DMS53 treated with DMSO at 0.1 percent for 48 hours (cell line): ENCODE data around the gene PROK1.

Experiments
- DNase-seq: peaks from one replicate; lab custom pipeline; 2025; ENCODE audit not compliant: unreplicated experiment; lab: John Stamatoyannopoulos, UW

The PROK1 gene

DNA sequence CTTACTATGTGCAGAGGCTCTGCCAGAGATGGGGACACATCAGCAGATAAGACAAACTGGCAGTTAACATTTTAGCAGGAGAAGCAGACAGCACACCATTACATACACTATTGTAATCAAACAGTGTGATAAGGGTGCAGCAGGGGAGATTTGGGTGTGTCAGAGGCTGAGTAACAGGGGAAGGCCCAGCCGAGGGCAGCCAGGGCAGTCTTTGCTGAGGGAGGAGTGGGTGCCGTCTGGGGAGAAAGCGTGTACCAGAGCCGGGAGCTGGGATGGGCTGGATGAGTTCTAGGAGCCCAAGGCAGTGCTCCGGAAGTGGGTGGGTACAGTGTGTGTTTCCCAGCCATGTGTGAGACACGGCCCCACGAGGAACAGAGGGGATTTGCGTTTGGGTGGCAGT is 36.8 kb downstream of the PROK1 start:
- DNase-seq = no peak

DNA sequence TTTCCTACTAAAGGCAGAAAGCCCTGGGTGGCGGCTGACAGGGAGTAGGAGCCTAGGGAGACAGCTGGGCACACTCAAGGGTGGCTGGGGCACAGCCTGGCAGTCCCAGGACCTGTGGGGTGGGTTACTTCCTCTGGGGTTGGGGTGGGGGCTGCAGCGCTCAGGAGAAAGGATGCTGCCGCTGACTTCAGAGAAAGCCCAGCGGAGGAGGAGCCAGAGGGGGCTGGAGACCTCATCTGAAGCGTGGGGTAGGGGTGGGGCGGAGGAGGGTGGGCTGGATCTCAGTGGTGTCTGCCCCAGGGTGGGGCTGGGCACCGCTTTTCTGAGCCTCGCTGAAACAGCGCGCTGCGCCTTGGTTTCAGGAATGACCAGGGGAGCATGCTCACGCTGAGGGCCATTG is 37.2 kb downstream of the PROK1 start:
- DNase-seq = no peak

DNA sequence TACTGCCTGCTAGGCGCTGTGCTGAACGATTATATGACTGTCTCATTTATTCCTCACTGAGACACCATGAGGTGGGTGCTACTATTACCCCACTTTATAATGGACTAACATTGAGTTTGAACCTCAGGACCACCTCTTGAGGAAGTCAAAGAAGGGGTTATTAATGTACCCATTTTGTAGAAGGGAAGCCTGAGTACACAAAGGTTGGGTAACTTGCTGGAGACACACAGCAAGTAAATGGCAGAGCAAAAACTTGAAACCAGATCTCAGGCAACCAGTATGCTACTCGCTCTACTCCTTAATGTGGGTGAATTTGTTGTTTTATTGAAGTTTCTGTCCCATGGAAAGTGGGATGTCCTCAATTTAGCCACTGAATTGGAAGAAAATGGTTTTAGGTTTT is 37.9 kb downstream of the PROK1 start:
- no peak for DNase-seq

DNA sequence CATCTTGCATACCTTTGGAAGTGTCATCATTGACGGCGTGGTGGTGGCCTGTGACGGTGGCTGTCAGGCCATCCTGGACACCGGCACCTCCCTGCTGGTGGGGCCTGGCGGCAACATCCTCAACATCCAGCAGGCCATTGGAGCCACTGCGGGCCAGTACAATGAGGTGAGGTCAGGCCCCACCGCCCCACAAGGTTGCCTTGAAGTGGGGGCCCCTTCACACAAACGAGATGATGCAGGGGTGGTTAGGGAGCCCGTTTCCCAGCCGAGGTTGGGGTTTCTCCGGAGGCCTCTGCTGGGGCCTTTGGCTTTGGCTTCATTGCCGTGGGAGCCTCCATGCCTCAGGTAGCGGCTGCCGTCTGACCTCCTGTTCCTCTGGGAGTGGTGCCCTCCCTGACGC is 38.5 kb downstream of the PROK1 start:
- DNase-seq = no peak

DNA sequence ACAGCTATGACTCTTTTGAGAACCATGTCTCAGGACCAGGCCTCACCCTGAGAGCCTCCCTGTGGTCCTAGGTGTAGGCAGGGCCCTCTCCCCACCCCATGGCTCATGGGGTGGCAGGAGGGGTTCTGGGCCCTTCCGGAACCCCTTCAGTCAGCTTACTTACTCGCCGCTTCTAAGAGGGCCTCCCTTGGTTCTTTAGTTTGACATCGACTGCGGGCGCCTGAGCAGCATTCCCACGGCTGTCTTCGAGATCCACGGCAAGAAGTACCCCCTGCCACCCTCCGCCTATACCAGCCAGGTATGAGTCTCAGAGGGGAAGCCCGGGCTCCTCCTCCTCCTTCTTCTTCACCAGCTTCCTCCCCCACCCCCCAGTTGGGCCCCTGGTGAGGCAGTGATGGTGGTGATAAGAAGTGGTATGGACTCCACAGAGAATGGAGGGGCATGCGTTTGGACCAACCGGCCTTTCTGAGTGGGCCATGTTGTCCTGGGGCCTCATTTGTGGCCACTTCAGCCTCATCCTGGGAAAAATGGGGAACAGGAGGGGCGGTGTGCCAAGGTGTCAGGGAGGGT is 39.1 kb downstream of the PROK1 start:
- DNase-seq = no peak

DNA sequence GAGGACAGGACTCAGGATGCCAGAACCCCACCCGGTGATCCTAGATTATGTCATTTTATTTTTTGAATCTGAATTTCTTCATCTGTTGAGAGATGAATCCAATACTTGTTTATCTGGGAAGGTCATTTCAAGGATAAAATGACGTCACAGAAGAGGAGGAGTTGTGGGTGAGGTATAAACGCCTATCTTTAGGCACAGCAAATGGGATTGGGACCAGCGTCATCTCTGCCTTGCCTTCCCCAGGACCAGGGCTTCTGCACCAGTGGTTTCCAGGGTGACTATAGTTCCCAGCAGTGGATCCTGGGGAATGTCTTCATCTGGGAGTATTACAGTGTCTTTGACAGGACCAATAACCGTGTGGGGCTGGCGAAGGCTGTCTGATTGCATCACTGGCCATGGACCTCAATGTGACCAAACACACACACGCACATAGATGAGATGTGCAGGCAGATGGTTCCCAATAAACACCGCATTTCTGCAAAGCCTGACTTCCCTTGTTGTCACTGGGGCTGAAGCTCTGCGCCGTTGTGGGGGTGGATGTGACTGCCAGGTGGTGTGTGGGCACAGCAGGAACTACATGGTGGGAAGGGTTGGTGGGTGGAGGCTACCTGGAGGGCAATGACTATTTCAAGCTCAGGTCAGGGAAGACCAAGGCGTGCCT is 40.0 kb downstream of the PROK1 start:
- DNase-seq = no peak

DNA sequence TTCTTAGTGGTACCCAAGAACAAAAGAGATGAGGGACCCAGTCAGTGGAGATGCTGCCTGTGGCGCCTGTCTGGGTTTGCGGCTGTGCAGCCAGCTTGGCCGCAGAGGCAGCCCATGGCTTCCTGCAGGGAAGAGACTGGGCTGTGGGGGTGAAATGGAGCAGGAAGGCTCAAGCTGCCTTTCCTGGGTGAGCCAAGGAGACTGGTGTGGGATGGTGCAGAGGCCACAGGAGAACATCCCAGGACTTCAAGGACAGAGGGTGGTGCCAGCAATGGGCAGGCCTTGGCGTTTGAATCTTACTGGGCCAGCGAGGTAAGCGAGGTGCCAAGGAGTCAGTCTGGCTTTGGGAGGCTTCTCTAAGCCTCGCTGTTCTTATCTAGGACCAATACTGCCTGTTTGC is 41.6 kb downstream of the PROK1 start:
- no peak for DNase-seq

DNA sequence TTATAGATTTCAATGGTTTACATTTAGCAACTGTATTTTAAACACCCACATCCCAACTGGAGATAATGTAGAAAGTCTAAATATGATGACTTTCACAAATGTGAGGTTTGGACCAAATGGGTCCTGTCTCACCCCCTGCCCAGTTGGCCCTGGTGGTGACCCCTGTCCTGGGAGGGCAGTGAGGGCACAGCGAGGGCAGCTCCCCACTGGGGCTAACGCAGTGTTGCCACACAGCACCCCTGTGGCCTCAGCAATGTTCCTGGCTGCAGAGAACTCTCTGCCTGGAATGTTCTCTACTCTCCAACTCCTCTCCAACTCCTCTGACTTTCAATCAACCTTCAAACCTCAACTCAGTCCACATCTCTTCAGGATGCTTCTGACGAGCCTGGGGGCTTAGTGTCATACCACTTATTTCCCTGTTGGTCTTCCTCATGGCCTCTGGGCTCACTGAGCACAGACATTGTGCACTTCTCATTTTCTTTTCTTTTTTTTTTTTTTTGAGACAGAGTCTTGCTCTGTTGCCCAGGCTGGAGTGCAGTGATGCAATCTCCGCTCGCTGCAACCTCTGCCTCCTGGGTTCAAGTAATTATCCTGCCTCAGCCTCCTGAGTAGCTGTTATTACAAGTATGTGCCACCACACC is 42.2 kb downstream of the PROK1 start:
- no peak for DNase-seq

DNA sequence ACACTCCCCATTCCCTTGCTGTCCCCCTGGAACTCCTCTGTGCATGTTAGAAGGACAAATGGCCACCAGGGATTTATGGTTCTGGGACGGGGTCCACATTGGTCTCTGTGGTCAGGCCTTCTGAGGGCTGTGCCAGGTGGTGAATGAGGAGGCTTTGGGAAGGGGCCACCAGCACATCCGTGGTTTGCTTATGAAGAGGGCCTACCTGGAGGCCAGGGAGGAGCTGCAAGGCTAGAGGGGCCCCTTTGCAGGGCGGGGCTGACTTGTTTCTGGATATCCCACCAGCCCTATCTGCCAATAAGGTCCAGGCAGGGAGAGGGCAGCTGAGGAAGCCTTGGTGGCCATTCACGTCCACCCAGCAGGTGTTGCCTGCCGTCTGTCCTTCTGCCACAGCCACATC is 43.1 kb downstream of the PROK1 start:
- no peak for DNase-seq

DNA sequence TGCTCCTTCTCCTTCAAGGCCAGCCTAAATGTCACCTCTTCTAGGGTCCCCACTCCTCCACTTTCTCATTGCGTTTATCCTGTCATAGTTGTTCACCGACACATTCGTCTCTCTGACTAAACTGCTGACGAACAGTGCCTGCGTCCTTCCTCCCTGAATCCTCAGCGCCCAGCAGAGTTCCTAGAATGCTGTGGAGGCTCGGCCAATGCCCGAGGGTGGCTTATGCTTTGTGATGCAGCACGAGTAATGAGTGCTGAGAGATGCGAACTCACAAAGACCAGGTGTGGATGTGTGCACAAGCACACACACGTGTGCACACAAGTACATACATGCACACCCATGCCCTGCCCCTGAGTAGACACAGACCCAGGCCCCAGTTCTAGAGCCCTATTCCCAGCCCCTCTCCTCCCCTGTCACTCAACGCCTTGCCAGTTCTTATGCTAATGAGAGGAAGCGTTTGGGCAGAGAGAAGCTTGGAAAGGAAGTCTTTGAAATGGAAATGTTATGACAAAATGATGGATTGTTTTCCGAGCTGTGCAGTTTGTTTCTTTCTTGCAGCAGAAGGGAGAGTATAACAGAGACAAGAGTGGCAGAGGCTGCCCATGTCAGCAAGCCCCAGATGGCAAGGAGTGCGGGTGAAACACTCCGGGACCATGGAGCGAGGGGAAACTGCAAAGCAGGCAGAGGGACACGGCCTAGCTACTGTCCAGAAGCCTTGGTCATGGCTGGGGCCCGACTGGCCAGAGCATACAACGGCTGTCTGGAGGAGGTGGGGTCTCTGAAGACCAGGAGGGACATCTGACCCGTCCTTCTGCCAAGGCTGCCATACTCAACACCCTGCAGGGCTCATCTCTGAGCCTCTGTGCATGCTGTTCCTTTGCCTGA is 43.8 kb downstream of the PROK1 start:
- no peak for DNase-seq

DNA sequence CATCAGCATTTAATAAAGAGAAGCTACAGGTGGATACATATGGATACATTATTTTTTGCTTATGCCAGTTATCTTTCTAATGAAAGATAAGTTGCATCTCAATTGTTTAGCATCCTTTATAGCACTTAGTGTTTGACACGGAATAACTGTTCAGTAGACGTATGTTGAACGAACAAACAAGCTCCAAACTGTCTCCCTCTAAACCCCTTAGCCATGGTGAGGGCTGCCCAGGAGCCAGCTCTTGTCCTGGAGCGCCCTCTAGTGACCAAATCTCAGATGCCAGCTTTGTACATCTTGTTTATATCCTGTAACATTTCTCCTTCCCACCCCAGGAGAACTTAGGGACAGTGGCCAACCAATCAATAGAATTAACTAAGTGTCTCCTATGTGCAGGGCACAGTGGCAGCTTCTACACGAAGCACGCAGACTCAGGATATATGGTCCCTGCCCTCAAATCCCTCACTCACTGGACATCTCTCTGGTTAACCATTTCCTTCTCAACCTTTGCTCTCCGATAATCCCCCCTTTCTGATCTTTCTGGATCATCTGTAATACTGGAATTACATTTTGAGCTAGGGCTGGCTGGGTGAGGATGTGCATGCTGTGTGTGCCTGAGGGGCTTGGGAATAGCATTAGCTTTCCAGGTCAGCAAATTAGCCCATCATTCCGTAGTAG is 45.1 kb downstream of the PROK1 start:
- peak; percentile 58 for DNase-seq

DNA sequence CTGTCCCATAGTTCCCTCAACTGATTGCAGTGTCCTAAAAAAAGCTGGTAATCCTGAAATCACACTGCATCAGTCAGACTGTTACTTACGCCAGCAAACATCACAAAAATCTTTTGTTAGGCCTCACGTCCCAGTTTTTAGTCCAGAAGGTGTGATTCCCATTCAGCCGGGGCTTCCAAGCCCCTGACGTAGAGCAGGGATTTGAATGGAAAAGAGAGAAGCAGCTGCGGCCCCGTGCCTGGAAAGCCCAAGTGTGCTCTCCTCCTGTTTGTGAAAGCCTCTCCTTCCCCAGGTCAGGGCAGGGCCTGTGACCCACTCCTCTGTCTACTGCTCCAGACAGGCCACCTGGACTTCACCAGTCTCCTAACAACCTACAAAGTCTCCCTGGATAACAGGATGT is 47.3 kb downstream of the PROK1 start:
- no peak for DNase-seq

DNA sequence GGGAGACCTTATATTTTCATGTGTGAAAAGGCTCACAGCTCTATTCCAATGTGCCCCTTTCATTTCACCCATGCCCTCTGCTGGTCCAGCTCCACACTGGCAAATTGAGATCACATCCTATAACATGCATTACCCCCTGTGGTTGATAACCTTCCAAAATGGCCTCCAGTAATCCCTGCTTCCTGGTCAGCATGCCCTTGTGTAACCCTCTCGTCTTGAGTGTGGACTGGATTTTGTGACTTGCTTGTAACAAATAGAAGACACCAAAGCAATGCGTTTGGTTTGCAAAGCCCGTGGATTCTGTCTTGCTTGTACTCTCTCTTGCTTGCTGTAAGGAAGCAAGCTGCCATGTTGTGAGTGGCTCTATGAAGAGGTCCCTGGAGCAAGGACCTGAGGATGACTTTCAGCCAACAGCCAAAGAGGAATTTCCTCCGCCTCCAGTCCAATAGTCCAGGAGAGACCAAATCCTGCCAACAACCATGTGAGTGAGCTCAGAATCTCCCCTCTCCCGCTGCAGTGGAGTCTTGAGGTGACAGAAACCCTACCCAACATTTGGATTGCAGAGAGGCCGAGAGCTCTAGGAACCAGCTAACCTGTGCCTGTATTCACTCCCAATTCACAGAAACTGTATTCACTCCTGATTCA is 50.7 kb downstream of the PROK1 start:
- DNase-seq = no peak

DNA sequence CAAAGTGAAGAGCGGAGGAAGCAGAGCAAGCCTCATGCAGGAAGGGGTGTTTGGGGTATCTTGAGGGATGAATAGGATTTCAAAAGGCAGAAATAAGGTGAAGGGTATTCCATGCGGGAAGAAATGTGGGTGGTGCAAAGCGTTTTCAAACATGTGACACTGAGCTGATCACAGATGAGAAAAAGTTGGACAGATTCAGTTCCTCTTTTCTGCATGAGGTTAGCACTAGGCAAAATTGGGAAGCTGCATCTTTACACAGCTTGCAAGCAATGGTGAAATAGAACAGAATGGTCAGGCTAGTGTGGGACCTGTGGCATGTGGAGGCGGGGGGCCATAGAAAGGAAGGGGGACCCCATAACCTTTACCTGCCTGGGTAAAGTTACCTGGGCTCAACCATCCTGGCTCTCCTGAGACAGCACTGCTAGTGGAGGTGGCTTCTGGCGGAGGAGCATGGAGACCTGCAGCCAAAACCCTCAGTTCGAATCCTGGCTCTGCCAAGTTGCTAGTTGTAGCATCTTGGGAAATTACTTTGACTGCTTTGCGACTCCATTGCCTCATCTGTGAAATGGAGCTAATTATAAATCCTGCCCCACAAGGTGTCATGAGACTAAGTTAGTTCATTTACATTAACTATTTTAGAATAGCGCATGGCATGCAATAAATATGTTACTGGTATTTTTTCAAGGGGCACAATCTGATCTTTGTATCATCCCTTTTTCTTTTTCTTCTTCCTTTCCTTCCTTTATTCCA is 51.6 kb downstream of the PROK1 start:
- DNase-seq = no peak

DNA sequence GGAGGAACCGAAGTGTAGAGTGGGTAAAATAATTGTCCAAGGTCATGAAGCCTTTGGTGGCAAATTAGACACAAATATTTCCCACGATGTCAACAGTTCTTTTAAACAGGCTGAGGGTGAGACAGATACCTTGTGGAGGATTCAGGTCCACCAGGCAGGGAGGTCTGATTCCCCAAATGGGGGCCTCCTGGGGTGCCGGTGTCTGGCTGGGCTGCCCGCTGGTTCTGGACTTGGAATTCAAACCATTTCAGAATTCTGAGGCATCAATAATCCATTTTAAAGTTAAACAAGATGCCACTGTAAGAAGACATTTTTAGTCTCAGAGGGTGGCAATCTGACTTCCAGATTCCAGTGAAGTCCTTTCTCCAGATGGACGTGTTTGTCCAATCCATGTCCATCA is 52.5 kb downstream of the PROK1 start:
- DNase-seq = no peak

DNA sequence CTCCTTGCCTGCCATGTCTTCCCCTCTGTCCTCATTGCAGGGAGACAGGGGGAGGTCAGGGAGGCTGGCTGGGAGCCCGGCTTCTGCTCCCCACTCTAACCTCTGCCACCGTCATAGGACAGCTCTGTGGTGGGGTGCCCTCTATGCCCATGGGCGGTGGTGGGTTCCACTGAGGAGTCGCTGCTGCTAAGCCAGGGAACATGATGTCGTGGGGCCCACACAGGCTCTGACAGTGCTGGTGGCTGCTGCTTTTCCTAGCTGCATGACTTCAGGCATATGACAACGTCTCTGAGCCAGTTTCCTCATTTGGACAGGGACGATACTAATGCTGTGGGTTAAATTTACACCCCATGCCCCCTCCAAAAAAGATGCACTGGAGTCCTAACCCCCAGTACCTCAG is 53.3 kb downstream of the PROK1 start:
- DNase-seq = no peak

DNA sequence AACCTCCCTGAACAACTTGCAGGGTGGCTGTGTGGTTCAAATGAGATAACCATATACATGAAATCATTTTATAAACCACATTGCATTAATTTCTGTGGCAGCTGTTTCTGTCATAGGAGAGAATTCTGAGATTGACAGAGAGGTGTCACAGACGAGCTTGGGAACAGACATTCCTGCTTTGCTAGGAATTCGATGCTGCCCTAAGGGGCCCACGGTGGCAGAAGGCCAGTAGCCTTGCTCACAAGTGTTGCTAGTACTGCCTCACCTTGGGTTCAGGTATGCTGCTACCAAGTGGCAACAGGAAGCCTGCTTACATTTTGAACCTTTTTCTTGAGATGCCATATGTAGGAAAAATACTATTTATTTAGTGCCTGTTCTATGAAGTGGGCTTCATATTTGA is 54.6 kb downstream of the PROK1 start:
- DNase-seq = no peak

DNA sequence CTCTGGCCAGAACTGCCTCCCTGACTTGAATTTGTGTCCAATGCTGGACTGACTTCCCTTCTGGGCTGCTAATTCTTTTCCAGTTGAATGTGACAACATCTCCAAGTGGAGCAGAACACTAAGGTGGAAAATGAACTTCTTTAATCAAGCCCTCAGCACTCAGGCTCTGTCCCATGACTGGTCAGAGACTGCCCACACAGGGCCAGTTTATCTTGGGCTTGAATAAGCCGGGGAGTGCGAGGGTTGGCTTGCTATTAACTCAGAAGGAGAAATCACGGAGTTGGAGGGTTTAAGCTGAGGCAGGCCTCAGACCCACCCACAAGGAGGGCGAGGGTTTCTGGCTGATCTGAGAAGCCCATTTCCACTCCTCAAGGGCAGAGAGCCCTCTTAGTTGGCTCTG is 55.6 kb downstream of the PROK1 start:
- DNase-seq = no peak
